Psoas muscle (tissue), 8 donors: ENCODE data around the gene ZNF487. TPM values are rescaled to one million over a fixed set of nuclear protein-coding genes. Genes with fewer than 3 reads are reported as not detected.
A peak's percentile ranks its signal among the peaks of the same experiment; 100 is the strongest.
"Not testable (repeated sequence)": the region's sequence is repeated elsewhere in the genome, so short reads cannot be mapped to it uniquely, and the experiment has no call there.

Experiments used
- ATAC-seq, 4 donors: fragments of 200-7000 bp; cut with Tn5 transposase; one replicate each; pipeline ENCODE4 v1.9.1; 2020; ENCODE audit warnings: moderate library complexity in 3 of 4, mild to moderate bottlenecking in 2 of 4
- DNase-seq, 2 donors: peaks; one replicate each; pipeline ENCODE4 v3.0.0-alpha.2; 2020
- H3K27ac ChIP-seq: fragments of 200-600 bp; one replicate; pipeline ENCODE4 v1.8.0; 2022
- H3K27me3 ChIP-seq, 3 donors: fragments of 200-600 bp in 1 of 3; one replicate each; pipeline versions ENCODE4 v1.6.1 to v1.8.0; 2013 to 2022; ENCODE audit warnings: low read length in 2 of 3, mild to moderate bottlenecking in 2 of 3, moderate library complexity in 1 of 3; ENCODE audit not compliant: insufficient read depth in 3 of 3
- H3K36me3 ChIP-seq, 2 donors: fragments of 200-600 bp in 1 of 2; one replicate each; pipeline versions ENCODE4 v1.6.1 to v1.8.0; 2013 to 2022; ENCODE audit warnings: low read depth in 1 of 2, mild to moderate bottlenecking in 1 of 2, moderate library complexity in 1 of 2; ENCODE audit not compliant: insufficient read depth in 1 of 2
- H3K4me1 ChIP-seq: fragments of 200-600 bp; one replicate; pipeline ENCODE4 v1.8.0; 2022
- H3K4me3 ChIP-seq: fragments of 200-600 bp; one replicate; pipeline ENCODE4 v1.8.0; 2022; ENCODE audit warnings: mild to moderate bottlenecking
- H3K9me3 ChIP-seq: fragments of 200-600 bp; one replicate; pipeline ENCODE4 v1.8.0; 2022
- CTCF ChIP-seq: fragments of 200-600 bp; IDR thresholded peaks from one replicate; pipeline ENCODE4 v1.8.0; 2022; ENCODE audit warnings: antibody characterized with exemption
- WGBS, 3 donors: extraction: QIAGEN DNeasy Blood & Tissue Kit; methylation state at CpG; one replicate each; pipeline versions ENCODE4 v1.1.6 to v1.1.7; 2013; 5-methylcytosine and 5-hydroxymethylcytosine counted together
- intact Hi-C, 2 donors: fragments of 100-400 bp; cut with DNase I; formaldehyde crosslinking; loops; one replicate each; pipeline versions ENCODE4 v1.11.0 to v1.14.2; 2022
- polyA plus RNA-seq, 3 donors: library from polyadenylated mRNA; stranded (reverse); fragments of 200-250 nt; gene quantifications; one replicate each; pipeline ENCODE4 v1.2.3, GENCODE V29; 2013
- total RNA-seq, 4 donors: library from RNA; stranded (reverse); fragmentation: NEBNext Ultra II Directional in 2 of 4; extraction: Animal tissue kit (Norgen Biotek cat#: 25700) in 2 of 4; gene quantifications; one replicate each; pipeline versions ENCODE4 v1.2.1 to v1.2.4, GENCODE V29; 2021 to 2023
- donor health status: healthy with polysubstance abuse.
- donor health status: DM: no; HTN: no; CAD: no; lungs with moderate emphysema.
- donor health status: Bipolar disorder and iron deficiency.
- donor health status: healthy.
- donor health status: DM: yes; HTN: yes; CAD: no.
- donor health status: DM: no; HTN: no; CAD: no.
- donor health status: DM: no; HTN: no; CAD: no.
- donor health status: DM: yes; HTN: yes; CAD: no.

The ZNF487 gene
- total and polyA plus RNA-seq, 7 donors = 1.2 to 9.8 (median 2.0) TPM

GRCh38 chr10:43390759-43391158, 46.2 kb upstream of the ZNF487 start:
- ATAC-seq (peak; percentile 59 to 90 (median 76)), DNase-seq (no peak)
- Histone ChIP-seq H3K9me3 (no peaks in the 10 kb centered on the region), H3K27me3 (no peaks in the 10 kb centered on the region), H3K4me3 (no peak overlapping the region), H3K4me1 (peaks cover 9% of the 10 kb centered on the region), H3K36me3 (peaks cover 25 to 97% of the 10 kb centered on the region in 2 donors), H3K27ac (no peak overlapping the region)
- intact Hi-C loops = no loop called here
- peak; percentile 41 for TF ChIP-seq CTCF
- WGBS, 3 donors = 60 to 61% (median 60%) methylated on average over 7 of the region's 7 CpGs

- ATAC-seq = no peak
- no peak for DNase-seq
- Histone ChIP-seq H3K27ac (no peak overlapping the region), H3K27me3 (no peaks in the 10 kb centered on the region), H3K4me1 (peaks cover 14% of the 10 kb centered on the region), H3K4me3 (no peak overlapping the region), H3K36me3 (peaks cover 24 to 90% of the 10 kb centered on the region in 2 donors), H3K9me3 (no peaks in the 10 kb centered on the region)
- 91 to 92% (median 92%) methylated on average over 6 of the region's 6 CpGs for WGBS, 3 donors
- no peak for TF ChIP-seq CTCF
- intact Hi-C loops = no loop called here
These were observed 45.4 kb upstream of the ZNF487 start for GRCh38 chr10:43391496-43391895.

GRCh38 chr10:43392748-43393147, 44.2 kb upstream of the ZNF487 start:
- 81 to 92% (median 84%) methylated on average over 3 of the region's 3 CpGs for WGBS, 3 donors
- Histone ChIP-seq H3K4me1 (peaks cover 19% of the 10 kb centered on the region), H3K36me3 (peaks cover 15 to 77% of the 10 kb centered on the region in 2 donors)

GRCh38 chr10:43393186-43393585, 43.7 kb upstream of the ZNF487 start:
- peak in 1 of 2 donors; percentile 14 for DNase-seq
- ATAC-seq, H3K27ac ChIP-seq, H3K4me3 ChIP-seq, H3K27me3 ChIP-seq, intact Hi-C loops, H3K9me3 ChIP-seq: not testable (repeated sequence)
- Histone ChIP-seq H3K36me3 (peaks cover 14 to 73% of the 10 kb centered on the region in 2 donors), H3K4me1 (peaks cover 23% of the 10 kb centered on the region)
- WGBS, 3 donors = 93 to 98% (median 94%) methylated on average over 11 of the region's 11 CpGs

More at GRCh38 chr10:43392748-43393147, 44.2 kb upstream of the ZNF487 start:
- Histone ChIP-seq H3K27ac (no peak overlapping the region), H3K4me3 (no peak overlapping the region), H3K27me3 (no peaks in the 10 kb centered on the region), H3K9me3 (no peaks in the 10 kb centered on the region)
- no peak for TF ChIP-seq CTCF
- intact Hi-C loops = no loop called here
- DNase-seq = no peak
- no peak for ATAC-seq

- ATAC-seq (no peak), DNase-seq (no peak)
- H3K27ac ChIP-seq = no peak overlapping the region
- peaks cover 11 to 67% of the 10 kb centered on the region in 2 donors for H3K36me3 ChIP-seq
- no peaks in the 10 kb centered on the region for H3K9me3 ChIP-seq
- TF ChIP-seq CTCF = no peak
- peaks cover 28% of the 10 kb centered on the region for H3K4me1 ChIP-seq
- no peak overlapping the region for H3K4me3 ChIP-seq
- intact Hi-C loops = no loop called here
- 83 to 85% (median 83%) methylated on average over 3 of the region's 3 CpGs for WGBS, 3 donors
- no peaks in the 10 kb centered on the region for H3K27me3 ChIP-seq
These were observed 43.1 kb upstream of the ZNF487 start for GRCh38 chr10:43393606-43394360.
